Ammon's horn (tissue), 1 donor: ENCODE data around the gene PRG3.

Experiments
- DNase-seq: peaks from one replicate; pipeline ENCODE4 v3.0.0-alpha.2; 2016; ENCODE audit warnings: low spot score

The PRG3 gene

GRCh38 chr11:57359896-57360690, 20.9 kb downstream of the PRG3 start:
- DNase-seq = no peak

GRCh38 chr11:57359396-57359795, 21.6 kb downstream of the PRG3 start:
- DNase-seq = no peak

DNA sequence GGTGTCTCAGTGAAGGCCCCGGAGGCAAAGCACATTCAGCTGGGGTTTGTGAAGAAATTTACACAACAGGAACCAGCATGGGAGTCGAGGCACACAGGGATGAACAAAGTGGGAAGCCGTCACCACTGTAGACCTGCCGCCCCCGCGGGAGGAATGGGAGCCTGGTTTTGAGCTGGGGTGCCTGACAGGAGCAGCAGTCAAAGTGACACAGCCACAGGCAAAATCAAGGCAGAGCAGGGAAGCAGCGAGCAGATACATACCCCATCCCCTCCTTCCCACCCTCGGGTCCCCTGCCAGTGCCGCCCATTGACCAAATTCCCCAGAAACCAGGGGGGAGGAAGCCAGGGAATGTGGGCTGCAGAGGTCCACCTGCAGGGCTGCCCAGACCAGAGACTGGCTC, 22.0 kb downstream of the PRG3 start:
- no peak for DNase-seq

- DNase-seq = no peak
Observed at GRCh38 chr11:57358543-57358961, 22.4 kb downstream of the PRG3 start.

DNA sequence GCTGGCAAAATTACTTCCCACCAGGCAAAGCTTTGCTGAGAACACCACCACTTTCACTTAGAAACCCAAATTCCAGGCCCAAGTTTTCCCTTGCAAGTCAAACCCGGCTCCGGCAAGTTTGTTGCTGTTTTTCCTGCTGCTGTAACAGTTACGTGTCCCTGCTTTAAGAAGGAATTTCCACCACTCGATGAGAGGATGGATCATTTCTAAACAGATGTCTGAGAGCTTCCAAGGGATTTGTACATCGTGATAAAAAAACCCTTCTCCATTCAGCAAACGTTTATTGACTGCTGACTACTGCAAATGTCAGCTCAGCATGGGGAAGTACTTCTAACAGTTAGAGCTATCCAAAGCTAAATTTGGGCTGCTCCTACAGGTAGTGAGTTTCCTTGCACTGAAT, 23.1 kb downstream of the PRG3 start:
- DNase-seq = no peak

- DNase-seq = no peak
Observed at GRCh38 chr11:57357310-57357709, 23.6 kb downstream of the PRG3 start.

DNA sequence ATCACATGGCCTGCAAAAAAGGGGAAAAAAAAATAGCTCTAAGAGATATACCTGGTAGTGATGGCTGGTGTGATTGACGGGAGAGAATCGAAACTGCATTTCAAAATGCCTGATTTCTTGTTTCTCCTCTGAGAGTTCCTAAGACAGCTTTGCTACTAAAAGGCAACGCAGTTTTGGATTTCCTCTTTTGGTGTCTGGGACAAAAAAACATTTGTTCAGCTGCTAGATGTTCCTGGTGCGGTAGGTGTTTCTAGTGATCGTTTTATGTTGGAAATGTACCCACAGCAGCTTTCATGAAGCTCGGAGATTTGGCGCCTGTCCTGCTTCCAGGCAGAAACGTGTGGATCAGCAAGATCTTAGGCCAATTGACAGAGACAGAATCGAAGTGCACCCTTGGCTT, 24.7 kb downstream of the PRG3 start:
- DNase-seq = peak; percentile 34

DNA sequence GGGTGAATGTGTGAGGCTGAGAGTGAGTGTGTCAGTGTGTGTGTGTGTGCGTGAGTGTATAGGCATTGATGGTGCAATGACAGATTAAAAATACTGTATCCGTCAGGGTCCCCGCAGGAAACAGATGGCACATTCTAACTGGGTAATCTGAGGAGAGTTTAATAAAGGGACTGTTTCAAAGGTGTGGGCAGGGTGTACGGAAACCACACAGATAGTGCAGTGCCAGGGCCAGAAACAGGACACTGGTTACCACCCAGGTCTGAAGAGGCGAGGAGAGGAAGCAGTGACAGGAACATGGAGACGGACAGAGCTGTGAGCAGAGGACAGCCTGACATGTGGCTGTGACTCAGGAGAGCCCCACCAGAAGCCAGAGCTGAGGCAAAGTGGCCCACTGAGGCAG, 26.3 kb downstream of the PRG3 start:
- no peak for DNase-seq

DNA sequence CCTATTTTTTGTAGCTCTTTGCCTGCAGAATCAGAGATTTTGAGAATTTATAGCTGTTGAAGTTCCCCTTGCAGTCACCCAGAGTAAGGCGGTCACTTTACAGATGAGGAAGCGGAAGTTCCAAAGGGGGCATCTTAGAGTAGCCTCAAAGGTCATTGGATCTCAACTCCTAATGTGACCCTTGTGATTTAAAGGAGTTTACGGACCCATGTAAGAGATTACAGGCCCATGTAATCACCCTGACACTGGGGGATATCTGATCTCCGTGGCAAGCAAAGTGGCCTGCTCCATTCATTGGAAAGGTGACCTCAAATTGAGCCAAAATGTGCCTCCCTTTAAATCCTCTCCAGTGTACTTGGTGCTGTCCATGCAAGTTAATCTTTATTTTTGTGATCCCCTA, 27.1 kb downstream of the PRG3 start:
- DNase-seq = no peak

DNA sequence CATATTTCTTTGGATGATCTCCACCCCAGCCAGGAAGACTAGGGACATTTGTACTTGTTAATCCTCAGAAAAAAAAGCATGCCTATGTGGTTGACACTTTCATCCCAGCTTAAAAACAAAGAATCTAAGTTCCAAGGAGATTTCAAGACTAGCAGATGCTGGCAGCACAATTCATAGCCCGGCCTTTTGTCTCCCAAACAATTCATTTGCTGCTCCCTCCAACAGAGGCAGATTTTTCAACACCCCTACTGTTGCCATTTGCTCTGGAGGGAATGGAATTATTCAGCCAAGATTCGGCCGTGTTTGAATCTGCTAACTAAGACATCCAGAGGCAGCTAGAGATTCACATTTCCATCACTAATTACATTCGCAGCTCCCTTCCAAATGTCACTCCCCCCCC, 27.5 kb downstream of the PRG3 start:
- DNase-seq = no peak

- no peak for DNase-seq
Observed at GRCh38 chr11:57353036-57353435, 27.9 kb downstream of the PRG3 start.

DNA sequence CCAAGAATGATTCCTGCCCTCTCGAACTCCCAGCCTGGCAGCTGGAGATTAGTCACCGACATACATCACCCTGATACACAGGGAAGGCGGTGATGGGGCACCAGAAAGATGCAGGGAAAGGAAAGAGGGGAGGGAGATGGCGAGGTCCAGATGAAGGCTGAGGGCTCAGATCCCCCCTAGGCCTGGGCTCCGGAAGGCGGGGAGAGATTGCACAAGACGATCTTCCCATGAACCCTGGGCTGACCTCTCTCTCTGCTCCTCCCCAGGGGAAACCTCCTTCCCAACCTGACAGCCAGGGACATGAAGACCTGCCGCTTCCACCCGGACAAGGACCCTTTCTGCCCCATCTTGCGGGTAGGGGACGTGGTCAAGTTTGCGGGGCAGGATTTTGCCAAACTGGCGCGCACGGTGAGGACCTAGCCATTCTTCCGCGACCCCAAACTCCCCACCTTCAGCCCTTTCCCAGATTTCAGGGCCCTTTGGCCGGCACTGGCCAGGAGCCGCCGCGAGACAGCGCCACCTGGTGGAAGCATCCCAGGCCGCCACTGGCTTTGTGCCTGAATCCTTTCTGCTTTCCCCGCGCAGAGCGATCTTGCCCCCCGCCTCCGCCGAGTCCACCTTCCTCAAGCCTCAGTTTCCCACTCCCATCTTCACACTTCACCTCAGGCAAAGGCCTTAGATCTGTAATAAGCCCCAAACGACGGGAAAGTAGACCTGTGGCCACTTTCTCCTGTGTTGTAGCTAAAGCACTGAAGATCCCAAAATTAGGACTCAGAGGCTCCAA, 31.3 kb downstream of the PRG3 start:
- peak; percentile 59 for DNase-seq

- no peak for DNase-seq
Observed at GRCh38 chr11:57348636-57349313, 32.2 kb downstream of the PRG3 start.

DNA sequence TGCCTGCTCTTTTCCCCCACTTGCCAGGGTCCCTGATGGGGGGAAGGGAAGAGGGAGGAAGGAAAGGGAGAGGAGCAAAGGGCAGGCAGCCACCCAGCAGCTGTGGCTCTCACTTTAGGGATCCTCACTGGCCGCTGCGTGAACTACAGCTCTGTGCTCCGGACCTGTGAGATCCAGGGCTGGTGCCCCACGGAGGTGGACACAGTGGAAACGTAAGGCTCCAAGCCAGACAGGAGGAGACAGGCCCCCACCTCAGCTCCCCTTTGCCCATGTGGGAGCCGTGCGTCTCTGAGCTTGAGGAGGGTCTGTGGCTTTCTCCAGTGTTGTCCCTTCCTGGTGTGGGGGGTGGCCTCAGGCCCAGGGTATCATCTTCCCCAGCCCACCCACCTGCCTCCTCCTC, 32.9 kb downstream of the PRG3 start:
- DNase-seq = no peak

- no peak for DNase-seq
Observed at GRCh38 chr11:57347336-57347735, 33.6 kb downstream of the PRG3 start.

DNA sequence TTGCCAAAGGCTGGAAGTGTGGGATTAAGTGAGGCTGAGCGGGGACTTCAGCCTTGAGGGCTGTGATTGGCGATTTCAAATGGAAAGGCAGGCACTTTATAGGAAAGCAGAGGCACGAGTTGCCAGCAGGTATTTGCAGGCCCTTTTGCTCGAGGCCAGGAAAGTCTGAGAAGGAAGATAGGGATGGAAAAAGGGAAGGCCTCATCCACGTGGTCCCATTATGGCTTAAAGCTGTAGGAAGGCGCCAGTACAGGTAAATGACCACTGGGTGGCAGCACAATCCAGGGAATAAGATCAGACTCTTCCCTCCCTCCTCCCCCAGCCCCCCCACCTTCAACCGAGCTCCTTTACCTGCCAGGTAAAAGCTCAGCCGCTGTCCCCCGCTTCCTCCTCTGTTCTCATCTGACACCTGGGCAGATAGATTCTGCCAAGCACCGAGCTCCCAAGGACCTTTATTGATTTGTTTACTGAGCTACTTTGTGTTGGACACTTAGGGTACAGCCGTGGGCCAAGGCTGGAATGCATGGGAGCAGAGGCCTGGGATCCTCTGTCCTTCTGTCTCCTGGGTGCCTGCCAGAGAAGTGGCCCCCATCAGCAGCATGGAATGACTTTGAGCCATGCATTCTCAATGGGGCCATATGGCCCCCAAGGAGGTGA, 35.3 kb downstream of the PRG3 start:
- peak; percentile 86 for DNase-seq

GRCh38 chr11:57344826-57345225, 36.1 kb downstream of the PRG3 start:
- DNase-seq = no peak

- DNase-seq = no peak
Observed at GRCh38 chr11:57343825-57344224, 37.1 kb downstream of the PRG3 start.

GRCh38 chr11:57342702-57343101, 38.2 kb downstream of the PRG3 start:
- no peak for DNase-seq

DNA sequence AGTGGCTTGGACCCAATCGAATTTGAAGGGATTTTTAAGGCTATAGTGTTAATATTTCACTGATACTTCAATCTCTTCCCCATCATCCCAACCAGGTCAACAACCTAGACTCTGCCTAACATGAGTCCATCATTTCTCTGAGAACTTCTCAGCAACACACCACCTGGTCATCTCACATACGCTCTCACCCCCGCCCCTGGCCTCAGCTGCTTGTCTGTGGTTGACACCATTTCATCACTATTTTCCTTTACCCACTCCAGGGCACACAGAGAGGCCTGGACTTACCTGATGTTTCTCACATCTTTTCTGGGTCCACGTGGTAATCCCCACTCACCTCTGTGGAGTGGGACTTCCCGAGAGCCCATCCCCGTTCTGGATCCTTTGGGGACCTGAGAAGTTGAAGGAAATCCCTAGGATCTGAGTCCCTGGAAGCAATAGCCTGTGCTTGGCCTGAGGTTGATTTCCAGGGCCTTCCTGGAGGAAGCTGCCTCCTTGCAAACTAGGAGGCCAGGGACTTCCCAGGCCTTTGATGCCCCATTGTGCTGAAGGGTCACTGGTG, 39.6 kb downstream of the PRG3 start:
- DNase-seq = no peak

GRCh38 chr11:57340039-57340615, 40.8 kb downstream of the PRG3 start:
- DNase-seq = no peak

GRCh38 chr11:57339328-57339727, 41.6 kb downstream of the PRG3 start:
- DNase-seq = no peak
